ENCODE measurements around the gene OLFML1. TPM values are rescaled to one million over a fixed set of nuclear protein-coding genes. Genes with fewer than 3 reads are reported as not detected.
A peak's percentile ranks its signal among the peaks of the same experiment; 100 is the strongest.

Gene OLFML1
- total and polyA plus RNA-seq, 2 of the 8 experiments (the other 6 are each of a cell fraction or from before 2014, with no cell fraction given), result 0.24 TPM; not detected in 1

DNA sequence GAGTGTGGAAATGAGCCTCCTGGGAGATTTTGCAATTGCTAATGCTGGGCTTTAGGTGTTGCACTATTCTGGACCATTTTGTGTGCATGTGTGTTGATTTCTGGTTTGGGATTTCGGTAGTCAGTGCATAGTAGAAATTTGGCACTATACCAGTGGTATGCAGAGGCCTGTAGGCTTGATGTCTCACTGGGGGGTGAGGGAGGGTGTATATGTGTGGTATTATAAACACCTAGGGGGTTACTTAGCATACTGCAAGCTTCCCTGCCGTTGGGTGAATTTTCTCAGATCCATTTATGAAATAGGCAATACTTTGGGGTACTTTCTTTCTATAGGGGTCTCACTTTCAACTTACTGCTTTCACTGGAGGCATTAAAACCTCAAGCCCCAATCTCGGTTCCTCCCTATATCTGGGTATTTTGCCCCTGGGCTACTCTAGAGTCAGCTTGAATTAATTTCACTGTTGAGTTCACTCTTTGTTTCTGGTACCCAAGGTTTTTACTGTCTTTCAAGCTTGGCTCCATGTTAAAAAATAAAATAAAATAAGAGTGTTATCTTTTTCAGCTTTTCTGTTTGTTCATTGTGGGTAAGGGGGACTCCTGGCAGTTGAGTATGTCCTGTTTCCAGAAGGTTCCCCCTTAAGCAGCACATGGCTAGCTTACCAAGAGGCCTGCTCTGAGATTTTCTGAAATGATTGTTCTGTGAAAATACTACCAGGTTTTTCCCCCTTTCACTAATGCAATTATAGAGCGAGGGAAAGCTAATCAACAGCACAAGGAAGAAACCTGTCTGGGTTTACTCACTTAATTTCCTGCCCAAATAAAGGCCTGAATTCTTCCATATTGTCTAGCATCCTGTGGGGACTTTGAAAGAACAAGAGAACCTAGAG is 74.3 kb downstream of the OLFML1 start:
- no peak overlapping the region for H3K4me2 ChIP-seq (ENCODE audit: insufficient read depth in 1 of 2, low read depth in 2 of 2, low read length in 2 of 2)
- no peaks in the 10 kb centered on the region for H3K79me1 ChIP-seq (ENCODE audit: low read depth, low read length)
- H3K27ac ChIP-seq (ENCODE audit: low read depth, low read length), result no peak overlapping the region
- no peaks in the 10 kb centered on the region for H3K9me3 ChIP-seq (ENCODE audit: insufficient read depth in 2 of 2, low read depth in 1 of 2, low read length in 1 of 2)
- ChIA-PET POLR2A (ENCODE audit: partially characterized antibody) (no interaction called here), CTCF (ENCODE audit: partially characterized antibody) (interaction anchor here (1.1 to 4.2 kb wide), 8 partner anchors 8 to 106 kb away, joined by 3 to 28 read pairs (median 8); no protein-coding TSS in a partner anchor)
- peak overlapping the region; percentile 46 for H3K56ac ChIP-seq (replicated peaks; ENCODE audit: insufficient read length, low read depth, low read length)
- H3K23me2 ChIP-seq (ENCODE audit: low read depth, low read length), result no peaks in the 10 kb centered on the region
- FAIRE-seq (no peak), DNase-seq (ENCODE audit: low read depth in 1 of 2, low spot score in 2 of 2) (no peak)
- H3K79me2 ChIP-seq (ENCODE audit: control insufficient read depth in 1 of 2, insufficient read depth in 2 of 2, low read length in 2 of 2), result no peaks in the 10 kb centered on the region
- H3K9ac ChIP-seq (replicated peaks in 1 of 4; ENCODE audit: extremely low read depth in 1 of 4, low read depth in 3 of 4, low read length in 3 of 4), result no peak overlapping the region
- H3K14ac ChIP-seq (ENCODE audit: insufficient read length), result no peak overlapping the region
- H2BK120ac ChIP-seq (replicated peaks; ENCODE audit: low read depth, low read length), result no peak overlapping the region
- no peak overlapping the region for H2BK15ac ChIP-seq (ENCODE audit: low read length)
- no peaks in the 10 kb centered on the region for H3K27me3 ChIP-seq (replicated peaks in 1 of 4; ENCODE audit: control insufficient read depth in 3 of 4, extremely low read depth in 1 of 4, insufficient read depth in 3 of 4, low read length in 3 of 4)
- H2BK12ac ChIP-seq (ENCODE audit: low read depth, low read length), result no peak overlapping the region
- H3K4me1 ChIP-seq (replicated peaks in 1 of 4; ENCODE audit: control insufficient read depth in 3 of 4, insufficient read depth in 4 of 4, low read length in 3 of 4), result peaks cover 0 to 3% (median 0%) of the 10 kb centered on the region in 4 experiments; a peak in 2 of 7 replicates
- no peak overlapping the region for H4K8ac ChIP-seq (ENCODE audit: extremely low read depth, insufficient read depth, low read length)
- no peak overlapping the region for H3K4ac ChIP-seq (replicated peaks; ENCODE audit: insufficient read length, low read depth, low read length)
- H4K91ac ChIP-seq (replicated peaks; ENCODE audit: insufficient read length, low read length), result no peak overlapping the region
- no peak overlapping the region for H2AK5ac ChIP-seq (ENCODE audit: low read depth, low read length)
- H4K5ac ChIP-seq (ENCODE audit: insufficient read length, low read depth, low read length), result no peak overlapping the region
- H2BK5ac ChIP-seq (ENCODE audit: low read depth, low read length), result no peak overlapping the region
- peaks cover 0 to 2% of the 10 kb centered on the region in 2 experiments for H4K20me1 ChIP-seq (replicated peaks in 1 of 2; ENCODE audit: control insufficient read depth in 1 of 2, insufficient read depth in 2 of 2, low read length in 2 of 2)
- H3K36me3 ChIP-seq (ENCODE audit: control insufficient read depth in 2 of 4, insufficient read depth in 4 of 4, low read length in 3 of 4), result no peaks in the 10 kb centered on the region
- no peak overlapping the region for H3K23ac ChIP-seq (ENCODE audit: insufficient read length)
- H3K4me3 ChIP-seq (ENCODE audit: extremely low read depth in 1 of 4, insufficient read depth in 2 of 4, low read depth in 3 of 4, low read length in 4 of 4), result no peak overlapping the region
- H2AFZ ChIP-seq (ENCODE audit: low read length), result no peak overlapping the region; the same call in 1 of the 2 replicates
- 92% methylated on average over 4 of the region's 4 CpGs; no CpG with 5 or more reads in 1 of the 2 experiments for whole genome bisulfite sequencing, 2 experiments (ENCODE audit: extremely low coverage in 1 of 2, insufficient coverage in 1 of 2, insufficient read length in 1 of 2, insufficient replicate concordance in 2 of 2, low coverage in 1 of 2, low lambda C conversion rate in 2 of 2, missing lambda C conversion rate in 1 of 2)
- no peak overlapping the region for H2BK20ac ChIP-seq (ENCODE audit: low read length)
- H3K18ac ChIP-seq (ENCODE audit: extremely low read depth, low read length), result no peak overlapping the region
- TF ChIP-seq SIN3A (conservative IDR thresholded peaks at IDR 0.05 in 1 of 2, IDR thresholded peaks at IDR 0.05 in 1 of 2; ENCODE audit: low read depth in 1 of 2, low read length in 2 of 2), result no peak
- no peak for TF ChIP-seq TAF1 (IDR thresholded peaks at IDR 0.05; ENCODE audit: low read depth, low read length)
- TF ChIP-seq, protein P1, sequence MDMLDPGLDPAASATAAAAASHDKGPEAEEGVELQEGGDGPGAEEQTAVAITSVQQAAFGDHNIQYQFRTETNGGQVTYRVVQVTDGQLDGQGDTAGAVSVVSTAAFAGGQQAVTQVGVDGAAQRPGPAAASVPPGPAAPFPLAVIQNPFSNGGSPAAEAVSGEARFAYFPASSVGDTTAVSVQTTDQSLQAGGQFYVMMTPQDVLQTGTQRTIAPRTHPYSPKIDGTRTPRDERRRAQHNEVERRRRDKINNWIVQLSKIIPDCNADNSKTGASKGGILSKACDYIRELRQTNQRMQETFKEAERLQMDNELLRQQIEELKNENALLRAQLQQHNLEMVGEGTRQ (IDR thresholded peaks at IDR 0.05; ENCODE audit: low read length), result no peak
- TF ChIP-seq JUN (IDR thresholded peaks at IDR 0.05; ENCODE audit: low read depth, low read length), result no peak
- TF ChIP-seq POLR2AphosphoS5 (IDR thresholded peaks at IDR 0.05; ENCODE audit: low read depth, low read length), result no peak
- TF ChIP-seq CHD1 (IDR thresholded peaks at IDR 0.05; ENCODE audit: low read depth, low read length), result no peak
- TF ChIP-seq BRCA1 (IDR thresholded peaks at IDR 0.05; ENCODE audit: low read depth, low read length), result no peak
- no peak for TF ChIP-seq PHF8 (conservative IDR thresholded peaks at IDR 0.05; ENCODE audit: low read depth, low read length)
- TF ChIP-seq, protein P2, sequence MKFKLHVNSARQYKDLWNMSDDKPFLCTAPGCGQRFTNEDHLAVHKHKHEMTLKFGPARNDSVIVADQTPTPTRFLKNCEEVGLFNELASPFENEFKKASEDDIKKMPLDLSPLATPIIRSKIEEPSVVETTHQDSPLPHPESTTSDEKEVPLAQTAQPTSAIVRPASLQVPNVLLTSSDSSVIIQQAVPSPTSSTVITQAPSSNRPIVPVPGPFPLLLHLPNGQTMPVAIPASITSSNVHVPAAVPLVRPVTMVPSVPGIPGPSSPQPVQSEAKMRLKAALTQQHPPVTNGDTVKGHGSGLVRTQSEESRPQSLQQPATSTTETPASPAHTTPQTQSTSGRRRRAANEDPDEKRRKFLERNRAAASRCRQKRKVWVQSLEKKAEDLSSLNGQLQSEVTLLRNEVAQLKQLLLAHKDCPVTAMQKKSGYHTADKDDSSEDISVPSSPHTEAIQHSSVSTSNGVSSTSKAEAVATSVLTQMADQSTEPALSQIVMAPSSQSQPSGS (IDR thresholded peaks at IDR 0.05; ENCODE audit: low read length), result no peak
